Dedifferentiated amniotic fluid mesenchymal stem cell (primary cell): ENCODE results near the gene NPAS3.
A peak's percentile ranks its signal among the peaks of the same experiment; 100 is the strongest.

Experiments used
- DNase-seq: peaks from one replicate; pipeline ENCODE4 v3.0.0-alpha.2; 2016; ENCODE audit errors: extremely low spot score

The NPAS3 gene

GRCh38 chr14:32938719-32939253 lies at the start of gene NPAS3:
Gene NPAS3, plus strand, starts transcription at chr14:32938879.
- no peak for DNase-seq

GRCh38 chr14:32896979-32897697 lies 41.5 kb upstream of the NPAS3 start:
- DNase-seq, result no peak

- no peak for DNase-seq
Measured at GRCh38 chr14:32897698-32898064, 41.0 kb upstream of the NPAS3 start.

- no peak for DNase-seq
Measured at GRCh38 chr14:32898876-32899275, 39.8 kb upstream of the NPAS3 start.

GRCh38 chr14:32900547-32900946 lies 38.1 kb upstream of the NPAS3 start:
- DNase-seq, result no peak

- DNase-seq, result no peak
Measured at GRCh38 chr14:32905013-32905412, 33.7 kb upstream of the NPAS3 start.

GRCh38 chr14:32906672-32907071 lies 32.0 kb upstream of the NPAS3 start:
- no peak for DNase-seq

- DNase-seq, result no peak
Measured at GRCh38 chr14:32908196-32909084, 30.2 kb upstream of the NPAS3 start.

GRCh38 chr14:32913725-32914124 lies 25.0 kb upstream of the NPAS3 start:
- DNase-seq, result peak; percentile 19

- DNase-seq, result no peak
Measured at GRCh38 chr14:32914391-32914790, 24.3 kb upstream of the NPAS3 start.

GRCh38 chr14:32920696-32921276 lies 17.9 kb upstream of the NPAS3 start:
- DNase-seq, result no peak

- DNase-seq, result no peak
Measured at GRCh38 chr14:32925439-32925838, 13.2 kb upstream of the NPAS3 start.

- DNase-seq, result no peak
Measured at GRCh38 chr14:32932302-32932913, 6.3 kb upstream of the NPAS3 start.

GRCh38 chr14:32932914-32933628 lies 5.6 kb upstream of the NPAS3 start:
- no peak for DNase-seq

- DNase-seq, result no peak
Measured at GRCh38 chr14:32933629-32934072, 5.0 kb upstream of the NPAS3 start.

- DNase-seq, result no peak
Measured at GRCh38 chr14:32934073-32934880, 4.4 kb upstream of the NPAS3 start.

GRCh38 chr14:32934881-32935633 lies 3.6 kb upstream of the NPAS3 start:
- no peak for DNase-seq

- DNase-seq, result peak; percentile 33
Measured at GRCh38 chr14:32939254-32940065, 781 bp downstream of the NPAS3 start.
